HEK293 (cell line): ENCODE results near the gene LAMA1.

ENCODE experiments used
- AEBP2 ChIP-seq: fragments of 450-650 bp; formaldehyde crosslinking; IDR thresholded peaks from 2 replicates; pipeline ENCODE4 v1.5.1; 2016; ENCODE audit warnings: missing biosample characterization, missing genetic modification characterization, borderline replicate concordance
- HIC1 ChIP-seq: fragments of 450-650 bp; formaldehyde crosslinking; IDR thresholded peaks from 2 replicates; pipeline ENCODE4 v1.5.1; 2016; ENCODE audit warnings: missing biosample characterization, missing genetic modification characterization
- HOXC10 ChIP-seq: sonication (generic); formaldehyde crosslinking; IDR thresholded peaks from 2 replicates; pipeline ENCODE4 v1.8.1; 2023; ENCODE audit warnings: mild to moderate bottlenecking, missing genetic modification reagents
- IKZF3 ChIP-seq: fragments of 450-650 bp; IDR thresholded peaks from 2 replicates; pipeline ENCODE4 v1.5.0; 2018; ENCODE audit warnings: missing biosample characterization, mild to moderate bottlenecking, missing genetic modification characterization, moderate library complexity
- KLF1 ChIP-seq: fragments of 450-650 bp; formaldehyde crosslinking; IDR thresholded peaks from 2 replicates; pipeline ENCODE4 v1.5.1; 2016; ENCODE audit warnings: missing biosample characterization, missing genetic modification characterization
- KLF7 ChIP-seq: fragments of 450-650 bp; formaldehyde crosslinking; IDR thresholded peaks from 2 replicates; pipeline ENCODE4 v1.5.1; 2016; ENCODE audit warnings: missing biosample characterization, missing genetic modification characterization, borderline replicate concordance
- MZF1 ChIP-seq: fragments of 450-650 bp; formaldehyde crosslinking; IDR thresholded peaks from 2 replicates; pipeline ENCODE4 v1.5.1; 2017; ENCODE audit warnings: missing biosample characterization, missing genetic modification characterization, borderline replicate concordance
- TRIM28 ChIP-seq: IDR thresholded peaks from 2 replicates; pipeline ENCODE4 v1.6.1; 2011; ENCODE audit warnings: low read length, control low read depth, borderline replicate concordance
- ZBTB17 ChIP-seq: fragments of 450-650 bp; formaldehyde crosslinking; IDR thresholded peaks from 2 replicates; pipeline ENCODE4 v1.5.1; 2016; ENCODE audit warnings: missing biosample characterization, missing genetic modification characterization
- ZBTB7A ChIP-seq: fragments of 450-650 bp; formaldehyde crosslinking; IDR thresholded peaks from 2 replicates; pipeline ENCODE4 v1.5.1; 2016; ENCODE audit warnings: low read depth, missing biosample characterization, missing genetic modification characterization
- ZNF155 ChIP-seq: fragments of 450-650 bp; formaldehyde crosslinking; IDR thresholded peaks from 2 replicates; pipeline ENCODE4 v1.5.1; 2016; ENCODE audit warnings: missing biosample characterization, missing genetic modification characterization
- ZNF16 ChIP-seq: fragments of 450-650 bp; formaldehyde crosslinking; IDR thresholded peaks from 2 replicates; pipeline ENCODE4 v1.5.1; 2016; ENCODE audit warnings: low read depth, missing biosample characterization, missing genetic modification characterization
- ZNF202 ChIP-seq: fragments of 450-650 bp; formaldehyde crosslinking; IDR thresholded peaks from 2 replicates; pipeline ENCODE4 v1.5.1; 2016; ENCODE audit warnings: missing biosample characterization, missing genetic modification characterization, borderline replicate concordance
- ZNF23 ChIP-seq: fragments of 450-650 bp; formaldehyde crosslinking; IDR thresholded peaks from 2 replicates; pipeline ENCODE4 v1.5.1; 2016; ENCODE audit warnings: missing biosample characterization, missing genetic modification characterization, borderline replicate concordance
- ZNF24 ChIP-seq: fragments of 450-650 bp; formaldehyde crosslinking; IDR thresholded peaks from 2 replicates; pipeline ENCODE4 v1.5.1; 2016; ENCODE audit warnings: missing biosample characterization, missing genetic modification characterization
- ZNF26 ChIP-seq: fragments of 450-650 bp; formaldehyde crosslinking; IDR thresholded peaks from 2 replicates; pipeline ENCODE4 v1.5.1; 2016; ENCODE audit warnings: missing biosample characterization, missing genetic modification characterization
- ZNF366 ChIP-seq: fragments of 450-650 bp; formaldehyde crosslinking; conservative IDR thresholded peaks from 2 replicates; pipeline ENCODE4 v1.5.1; 2016; ENCODE audit warnings: missing biosample characterization, missing genetic modification characterization
- ZNF37A ChIP-seq: fragments of 450-650 bp; IDR thresholded peaks from 2 replicates; pipeline ENCODE4 v1.5.1; 2018; ENCODE audit warnings: missing biosample characterization, missing genetic modification characterization
- ZNF423 ChIP-seq: fragments of 450-650 bp; formaldehyde crosslinking; IDR thresholded peaks from 2 replicates; pipeline ENCODE4 v1.5.1; 2016; ENCODE audit warnings: missing biosample characterization, missing genetic modification characterization
- ZNF558 ChIP-seq: fragments of 450-650 bp; formaldehyde crosslinking; IDR thresholded peaks from 2 replicates; pipeline ENCODE4 v1.5.1; 2016; ENCODE audit warnings: missing biosample characterization, missing genetic modification characterization
- ZNF561 ChIP-seq: fragments of 450-650 bp; IDR thresholded peaks from 2 replicates; pipeline ENCODE4 v1.5.1; 2018; ENCODE audit warnings: missing biosample characterization, missing genetic modification characterization, borderline replicate concordance
- ZNF571 ChIP-seq: fragments of 450-650 bp; formaldehyde crosslinking; IDR thresholded peaks from 2 replicates; pipeline ENCODE4 v1.5.0; 2017; ENCODE audit warnings: missing biosample characterization, missing genetic modification characterization
- ZNF610 ChIP-seq: fragments of 450-650 bp; formaldehyde crosslinking; IDR thresholded peaks from 2 replicates; pipeline ENCODE4 v1.5.1; 2016; ENCODE audit warnings: missing biosample characterization, missing genetic modification characterization, borderline replicate concordance
- ZNF624 ChIP-seq: fragments of 450-650 bp; formaldehyde crosslinking; IDR thresholded peaks from 2 replicates; pipeline ENCODE4 v1.5.1; 2017; ENCODE audit warnings: missing biosample characterization, missing genetic modification characterization
- ZNF677 ChIP-seq: fragments of 450-650 bp; IDR thresholded peaks from 2 replicates; pipeline ENCODE4 v1.5.0; 2018; ENCODE audit warnings: missing biosample characterization, mild to moderate bottlenecking, missing genetic modification characterization, moderate library complexity
- ZNF747 ChIP-seq: fragments of 450-650 bp; formaldehyde crosslinking; IDR thresholded peaks from 2 replicates; pipeline ENCODE4 v1.5.1; 2016; ENCODE audit warnings: missing biosample characterization, missing genetic modification characterization
- ZNF768 ChIP-seq: fragments of 450-650 bp; formaldehyde crosslinking; IDR thresholded peaks from 2 replicates; pipeline ENCODE4 v1.5.1; 2018; ENCODE audit warnings: missing biosample characterization, mild to moderate bottlenecking, missing genetic modification characterization
- ZSCAN23 ChIP-seq: fragments of 450-650 bp; formaldehyde crosslinking; IDR thresholded peaks from 2 replicates; pipeline ENCODE4 v1.5.1; 2016; ENCODE audit warnings: missing biosample characterization, missing genetic modification characterization
- TF ChIP-seq, protein P1 (sequence below): fragments of 450-650 bp; formaldehyde crosslinking; IDR thresholded peaks from 2 replicates; pipeline ENCODE4 v1.5.1; 2016; ENCODE audit warnings: missing biosample characterization, missing genetic modification characterization, low read depth
- TF ChIP-seq, protein P2 (sequence below): fragments of 450-650 bp; formaldehyde crosslinking; IDR thresholded peaks from 2 replicates; pipeline ENCODE4 v1.5.1; 2017; ENCODE audit warnings: missing biosample characterization, missing genetic modification characterization

Gene LAMA1

DNA sequence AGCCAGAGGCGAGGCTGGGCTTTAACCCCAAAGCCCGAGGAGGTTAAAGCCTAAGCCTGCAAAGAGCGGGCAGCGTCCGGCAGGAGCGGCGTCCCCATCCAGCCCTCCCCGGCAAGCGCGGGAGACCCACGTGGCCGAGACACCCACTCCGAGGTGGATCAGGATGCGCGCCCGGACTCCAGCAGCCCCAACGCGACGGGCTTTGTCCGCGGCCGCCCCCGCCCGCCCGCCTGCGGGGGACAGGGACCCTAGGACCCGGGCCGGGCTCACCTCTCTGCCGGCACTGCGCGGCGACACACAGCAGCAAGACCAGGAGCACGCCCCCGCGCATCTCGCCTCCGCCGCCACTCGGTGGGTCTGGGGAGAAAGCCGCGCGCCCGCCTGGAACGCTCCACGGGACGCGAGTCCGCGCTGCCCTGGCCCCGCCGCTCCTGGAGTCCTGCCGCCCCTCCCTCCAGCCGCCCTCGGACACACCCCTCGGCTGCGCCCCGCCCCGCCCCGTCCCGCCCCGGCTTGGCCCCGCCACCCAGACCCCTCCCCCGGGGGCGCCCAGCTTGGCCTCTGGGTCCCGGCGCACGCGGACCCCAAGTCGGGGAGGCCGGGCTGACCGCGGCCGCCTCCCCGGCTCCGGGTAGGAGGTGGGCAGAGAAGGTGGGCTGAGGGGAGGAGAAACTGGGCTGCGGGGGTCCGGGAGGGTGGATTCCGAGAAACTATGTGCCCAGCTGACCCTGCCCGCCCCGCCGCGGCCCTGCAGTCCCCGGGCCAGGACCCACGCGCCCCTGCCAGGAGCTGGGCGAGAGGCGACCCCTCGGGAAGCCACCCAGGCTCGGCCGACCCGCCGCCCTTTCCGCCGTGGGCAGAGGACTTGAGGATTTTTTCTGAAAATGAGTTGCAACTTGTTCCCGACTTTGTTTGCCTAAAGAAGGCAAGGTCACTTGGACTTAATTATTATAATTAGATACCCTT, at the start of gene LAMA1 (continued):
- TF ChIP-seq HIC1 (tag by site-specific recombination) (no peak), ZNF423 (tag by site-specific recombination) (no peak), ZBTB17 (tag by site-specific recombination) (no peak), AEBP2 (no peak), MZF1 (tag by site-specific recombination) (no peak), ZNF558 (tag by site-specific recombination) (no peak), ZNF624 (no peak), HOXC10 (CRISPR knock-in tag) (no peak), ZSCAN23 (tag by site-specific recombination) (no peak), ZNF23 (no peak), IKZF3 (tag by site-specific recombination) (no peak), ZNF24 (tag by site-specific recombination) (no peak), ZNF768 (no peak), ZNF610 (tag by site-specific recombination) (no peak), ZNF561 (tag by site-specific recombination) (no peak), ZNF16 (no peak), ZNF26 (tag by site-specific recombination) (no peak), ZNF747 (tag by site-specific recombination) (no peak), ZNF202 (tag by site-specific recombination) (no peak), ZBTB7A (tag by site-specific recombination) (0 out of 2 replicates have a peak, but pooled peaks have one; percentile 24), KLF1 (peak; percentile 49; the same call in 1 of the 2 replicates), ZNF155 (tag by site-specific recombination) (no peak), ZNF571 (tag by site-specific recombination) (no peak), ZNF677 (tag by site-specific recombination) (no peak), KLF7 (tag by site-specific recombination) (no peak), ZNF366 (tag by site-specific recombination) (no peak), ZNF37A (tag by site-specific recombination) (no peak), TRIM28 (no peak)
- TF ChIP-seq, protein P1, sequence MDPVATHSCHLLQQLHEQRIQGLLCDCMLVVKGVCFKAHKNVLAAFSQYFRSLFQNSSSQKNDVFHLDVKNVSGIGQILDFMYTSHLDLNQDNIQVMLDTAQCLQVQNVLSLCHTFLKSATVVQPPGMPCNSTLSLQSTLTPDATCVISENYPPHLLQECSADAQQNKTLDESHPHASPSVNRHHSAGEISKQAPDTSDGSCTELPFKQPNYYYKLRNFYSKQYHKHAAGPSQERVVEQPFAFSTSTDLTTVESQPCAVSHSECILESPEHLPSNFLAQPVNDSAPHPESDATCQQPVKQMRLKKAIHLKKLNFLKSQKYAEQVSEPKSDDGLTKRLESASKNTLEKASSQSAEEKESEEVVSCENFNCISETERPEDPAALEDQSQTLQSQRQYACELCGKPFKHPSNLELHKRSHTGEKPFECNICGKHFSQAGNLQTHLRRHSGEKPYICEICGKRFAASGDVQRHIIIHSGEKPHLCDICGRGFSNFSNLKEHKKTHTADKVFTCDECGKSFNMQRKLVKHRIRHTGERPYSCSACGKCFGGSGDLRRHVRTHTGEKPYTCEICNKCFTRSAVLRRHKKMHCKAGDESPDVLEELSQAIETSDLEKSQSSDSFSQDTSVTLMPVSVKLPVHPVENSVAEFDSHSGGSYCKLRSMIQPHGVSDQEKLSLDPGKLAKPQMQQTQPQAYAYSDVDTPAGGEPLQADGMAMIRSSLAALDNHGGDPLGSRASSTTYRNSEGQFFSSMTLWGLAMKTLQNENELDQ (tag by site-specific recombination), result no peak
- TF ChIP-seq, protein P2, sequence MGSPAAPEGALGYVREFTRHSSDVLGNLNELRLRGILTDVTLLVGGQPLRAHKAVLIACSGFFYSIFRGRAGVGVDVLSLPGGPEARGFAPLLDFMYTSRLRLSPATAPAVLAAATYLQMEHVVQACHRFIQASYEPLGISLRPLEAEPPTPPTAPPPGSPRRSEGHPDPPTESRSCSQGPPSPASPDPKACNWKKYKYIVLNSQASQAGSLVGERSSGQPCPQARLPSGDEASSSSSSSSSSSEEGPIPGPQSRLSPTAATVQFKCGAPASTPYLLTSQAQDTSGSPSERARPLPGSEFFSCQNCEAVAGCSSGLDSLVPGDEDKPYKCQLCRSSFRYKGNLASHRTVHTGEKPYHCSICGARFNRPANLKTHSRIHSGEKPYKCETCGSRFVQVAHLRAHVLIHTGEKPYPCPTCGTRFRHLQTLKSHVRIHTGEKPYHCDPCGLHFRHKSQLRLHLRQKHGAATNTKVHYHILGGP, result no peak
